ENCODE results near the gene TFIP11. TPM values are rescaled to one million over a fixed set of nuclear protein-coding genes. Genes with fewer than 3 reads are reported as not detected.

TFIP11 gene
- total RNA-seq, 1 donor from 2014 or later, result 39.0 TPM

DNA sequence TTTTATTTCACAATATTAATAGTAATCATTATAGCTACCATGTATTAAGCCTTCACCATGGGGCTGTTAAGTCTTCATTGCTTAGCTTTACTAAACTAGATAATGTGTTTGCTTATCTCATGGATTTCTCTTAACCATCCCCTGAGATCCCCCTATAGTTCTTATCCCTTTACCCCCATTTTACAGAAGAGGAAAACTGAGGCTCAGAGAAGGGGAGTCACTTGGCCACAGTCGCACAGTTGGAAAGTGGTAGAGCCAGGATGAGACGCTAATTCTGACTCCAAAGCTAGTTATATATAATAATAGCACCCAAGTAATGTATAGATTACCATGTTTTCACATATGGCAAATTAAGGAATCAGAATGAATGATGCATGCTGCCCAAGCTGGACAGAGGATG, 9.7 kb upstream of the TFIP11 start:
- no peaks in the 10 kb centered on the region for H3K4me1 Mint-ChIP-seq (ENCODE audit: unreplicated experiment)

DNA sequence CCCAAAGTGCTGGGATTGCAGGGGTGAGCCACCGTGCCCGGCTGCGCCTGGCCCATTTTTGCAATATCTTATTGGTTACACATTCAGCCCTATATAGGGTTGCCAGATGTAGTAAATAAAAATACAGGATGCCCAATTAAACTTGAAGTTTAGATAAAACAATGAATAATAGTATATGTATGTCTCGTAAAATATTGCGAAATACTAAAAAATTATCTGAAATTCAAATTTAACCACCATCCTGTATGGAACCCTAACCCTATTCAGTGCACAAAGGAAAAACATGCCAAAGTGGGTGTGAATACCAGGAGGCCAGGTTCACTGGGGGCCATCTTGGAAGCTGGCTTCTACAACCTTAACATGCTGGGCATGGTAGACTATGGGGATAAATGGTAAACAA, 5.2 kb upstream of the TFIP11 start:
- DNase-seq (ENCODE audit: extremely low spot score, unreplicated experiment), result no peak
- Mint-ChIP-seq H3K9me3 (ENCODE audit: unreplicated experiment) (no peaks in the 10 kb centered on the region), H3K27ac (ENCODE audit: unreplicated experiment) (no peak overlapping the region), H3K4me3 (ENCODE audit: unreplicated experiment) (no peak overlapping the region), H3K36me3 (ENCODE audit: unreplicated experiment) (no peaks in the 10 kb centered on the region), H3K4me1 (ENCODE audit: unreplicated experiment) (peaks cover 18% of the 10 kb centered on the region), H3K27me3 (ENCODE audit: unreplicated experiment) (no peaks in the 10 kb centered on the region)
- TF ChIP-seq, protein P1, sequence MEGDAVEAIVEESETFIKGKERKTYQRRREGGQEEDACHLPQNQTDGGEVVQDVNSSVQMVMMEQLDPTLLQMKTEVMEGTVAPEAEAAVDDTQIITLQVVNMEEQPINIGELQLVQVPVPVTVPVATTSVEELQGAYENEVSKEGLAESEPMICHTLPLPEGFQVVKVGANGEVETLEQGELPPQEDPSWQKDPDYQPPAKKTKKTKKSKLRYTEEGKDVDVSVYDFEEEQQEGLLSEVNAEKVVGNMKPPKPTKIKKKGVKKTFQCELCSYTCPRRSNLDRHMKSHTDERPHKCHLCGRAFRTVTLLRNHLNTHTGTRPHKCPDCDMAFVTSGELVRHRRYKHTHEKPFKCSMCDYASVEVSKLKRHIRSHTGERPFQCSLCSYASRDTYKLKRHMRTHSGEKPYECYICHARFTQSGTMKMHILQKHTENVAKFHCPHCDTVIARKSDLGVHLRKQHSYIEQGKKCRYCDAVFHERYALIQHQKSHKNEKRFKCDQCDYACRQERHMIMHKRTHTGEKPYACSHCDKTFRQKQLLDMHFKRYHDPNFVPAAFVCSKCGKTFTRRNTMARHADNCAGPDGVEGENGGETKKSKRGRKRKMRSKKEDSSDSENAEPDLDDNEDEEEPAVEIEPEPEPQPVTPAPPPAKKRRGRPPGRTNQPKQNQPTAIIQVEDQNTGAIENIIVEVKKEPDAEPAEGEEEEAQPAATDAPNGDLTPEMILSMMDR (IDR thresholded peaks at IDR 0.05), result no peak

More for the DNA sequence above, 9.7 kb upstream of the TFIP11 start:
- Mint-ChIP-seq H3K27me3 (ENCODE audit: unreplicated experiment) (no peaks in the 10 kb centered on the region), H3K27ac (ENCODE audit: unreplicated experiment) (no peak overlapping the region), H3K4me3 (ENCODE audit: unreplicated experiment) (no peak overlapping the region), H3K9me3 (ENCODE audit: unreplicated experiment) (no peaks in the 10 kb centered on the region), H3K36me3 (ENCODE audit: unreplicated experiment) (peaks cover 3% of the 10 kb centered on the region)
- TF ChIP-seq, protein P1 (IDR thresholded peaks at IDR 0.05), result no peak
- no peak for DNase-seq (ENCODE audit: extremely low spot score, unreplicated experiment)

DNA sequence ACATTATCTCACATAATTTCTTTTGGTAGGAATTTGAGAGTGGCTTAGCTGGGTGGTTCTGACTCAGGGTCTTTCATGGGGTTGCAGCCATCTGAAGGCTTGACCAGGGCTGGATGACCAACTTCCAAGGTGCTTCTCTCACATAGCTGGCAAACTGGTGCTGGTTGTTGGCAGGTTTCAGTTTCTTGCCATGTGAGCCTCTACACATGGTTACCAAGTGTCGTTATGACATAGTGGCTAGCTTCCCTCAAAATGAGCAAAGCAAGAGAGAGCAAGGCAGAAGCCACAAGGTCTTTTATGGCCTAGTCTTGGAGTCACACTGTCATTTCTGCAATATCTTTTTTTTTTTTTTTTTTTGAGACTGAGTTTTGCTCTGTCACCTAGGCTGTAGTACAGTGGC, 4.2 kb upstream of the TFIP11 start:
- H3K9me3 Mint-ChIP-seq (ENCODE audit: unreplicated experiment), result no peaks in the 10 kb centered on the region
- no peak for DNase-seq (ENCODE audit: extremely low spot score, unreplicated experiment)
- H3K36me3 Mint-ChIP-seq (ENCODE audit: unreplicated experiment), result no peaks in the 10 kb centered on the region
- TF ChIP-seq, protein P1 (IDR thresholded peaks at IDR 0.05), result no peak
- H3K27ac Mint-ChIP-seq (ENCODE audit: unreplicated experiment), result no peak overlapping the region
- no peak overlapping the region for H3K4me3 Mint-ChIP-seq (ENCODE audit: unreplicated experiment)
- H3K27me3 Mint-ChIP-seq (ENCODE audit: unreplicated experiment), result no peaks in the 10 kb centered on the region
- H3K4me1 Mint-ChIP-seq (ENCODE audit: unreplicated experiment), result peaks cover 27% of the 10 kb centered on the region

DNA sequence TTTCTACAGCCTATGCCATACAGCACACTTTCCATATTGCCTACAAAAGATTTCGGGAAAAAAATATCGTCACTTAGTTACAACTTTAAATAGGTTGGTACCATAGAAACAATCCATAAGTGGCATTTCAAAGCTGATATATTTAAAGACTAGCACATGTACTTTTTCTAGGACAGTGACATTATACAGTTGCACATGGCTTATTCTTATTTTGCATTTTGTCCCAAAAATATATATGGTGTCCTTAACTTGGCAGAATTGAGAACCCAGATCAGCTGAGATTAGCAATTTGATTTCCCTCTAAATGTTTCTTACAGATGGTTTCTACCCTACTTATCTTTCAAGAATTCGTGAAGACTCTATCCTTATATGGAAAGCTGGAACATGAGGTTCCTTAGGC, 3.7 kb upstream of the TFIP11 start:
- Mint-ChIP-seq H3K9me3 (ENCODE audit: unreplicated experiment) (no peaks in the 10 kb centered on the region), H3K4me1 (ENCODE audit: unreplicated experiment) (peaks cover 32% of the 10 kb centered on the region), H3K27ac (ENCODE audit: unreplicated experiment) (no peak overlapping the region), H3K36me3 (ENCODE audit: unreplicated experiment) (no peaks in the 10 kb centered on the region), H3K4me3 (ENCODE audit: unreplicated experiment) (no peak overlapping the region), H3K27me3 (ENCODE audit: unreplicated experiment) (no peaks in the 10 kb centered on the region)
- TF ChIP-seq, protein P1 (IDR thresholded peaks at IDR 0.05), result no peak
- DNase-seq (ENCODE audit: extremely low spot score, unreplicated experiment), result no peak

DNA sequence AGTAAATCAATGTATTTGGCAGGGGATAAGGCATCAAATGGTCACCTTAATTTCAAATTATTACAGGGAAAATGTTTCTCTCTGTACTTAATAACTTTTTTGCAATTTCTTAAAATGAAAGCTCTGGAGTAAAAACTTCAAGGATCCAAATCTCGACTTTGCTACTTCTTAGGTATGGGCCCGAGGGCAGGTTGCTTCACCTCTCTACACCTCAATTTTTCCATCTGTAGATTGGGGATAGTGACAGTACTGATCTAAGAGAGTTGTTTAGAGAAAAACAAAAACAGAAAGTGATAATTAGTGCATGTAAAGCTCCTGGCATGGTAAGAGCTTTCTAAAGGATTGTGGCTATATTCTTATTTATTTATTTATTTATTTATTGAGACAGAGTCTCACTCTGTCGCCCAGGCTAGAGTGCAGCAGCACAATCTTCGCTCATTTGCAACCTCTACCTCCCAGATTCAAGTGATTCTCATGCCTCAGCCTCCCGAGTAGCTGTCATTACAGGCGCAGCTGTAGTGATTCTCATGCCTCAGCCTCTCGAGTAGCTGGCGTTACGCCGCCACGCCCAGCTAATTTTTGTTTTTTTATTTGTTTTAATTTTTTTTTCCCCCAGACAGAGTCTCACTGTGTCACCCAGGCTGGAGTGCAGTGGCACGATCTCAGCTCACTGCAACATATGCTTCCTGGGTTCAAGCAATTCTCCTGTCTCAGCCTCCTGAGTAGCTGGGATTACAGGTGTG, 2.3 kb upstream of the TFIP11 start:
- Mint-ChIP-seq H3K27me3 (ENCODE audit: unreplicated experiment) (no peaks in the 10 kb centered on the region), H3K4me3 (ENCODE audit: unreplicated experiment) (peak overlapping the region; percentile 22), H3K9me3 (ENCODE audit: unreplicated experiment) (no peaks in the 10 kb centered on the region), H3K27ac (ENCODE audit: unreplicated experiment) (no peak overlapping the region), H3K36me3 (ENCODE audit: unreplicated experiment) (peaks cover 4% of the 10 kb centered on the region), H3K4me1 (ENCODE audit: unreplicated experiment) (peaks cover 36% of the 10 kb centered on the region)
- TF ChIP-seq, protein P1 (IDR thresholded peaks at IDR 0.05), result no peak
- DNase-seq (ENCODE audit: extremely low spot score, unreplicated experiment), result no peak
